ENCODE results near the gene POLN.
"Not testable (repeated sequence)": the region's sequence is repeated elsewhere in the genome, so short reads cannot be mapped to it uniquely, and the experiment has no call there.

POLN gene

GRCh38 chr4:2212831-2213230 lies 29.1 kb downstream of the POLN start:
- no peak for DNase-seq

- not testable (repeated sequence) for DNase-seq
Observed at GRCh38 chr4:2202789-2203188, 39.1 kb downstream of the POLN start.

- DNase-seq, result no peak
Observed at GRCh38 chr4:2194496-2194895, 47.4 kb downstream of the POLN start.

GRCh38 chr4:2193326-2193725 lies 48.6 kb downstream of the POLN start:
- no peak for DNase-seq

- DNase-seq, result no peak
Observed at GRCh38 chr4:2186865-2187172, 55.1 kb downstream of the POLN start.

GRCh38 chr4:2186133-2186864 lies 55.6 kb downstream of the POLN start:
- DNase-seq, result no peak

- DNase-seq, result no peak
Observed at GRCh38 chr4:2183394-2183793, 58.5 kb downstream of the POLN start.

GRCh38 chr4:2182994-2183393 lies 58.9 kb downstream of the POLN start:
- DNase-seq, result no peak

- no peak for DNase-seq
Observed at GRCh38 chr4:2180410-2180809, 61.5 kb downstream of the POLN start.

- no peak for DNase-seq
Observed at GRCh38 chr4:2179717-2180116, 62.2 kb downstream of the POLN start.

GRCh38 chr4:2178986-2179385 lies 62.9 kb downstream of the POLN start:
- no peak for DNase-seq

GRCh38 chr4:2177443-2178093 lies 64.4 kb downstream of the POLN start:
- DNase-seq, result no peak

GRCh38 chr4:2175990-2176698 lies 65.8 kb downstream of the POLN start:
- no peak for DNase-seq

- no peak for DNase-seq
Observed at GRCh38 chr4:2174061-2174460, 67.9 kb downstream of the POLN start.

- DNase-seq, result no peak
Observed at GRCh38 chr4:2172627-2173231, 69.2 kb downstream of the POLN start.

GRCh38 chr4:2172161-2172560 lies 69.8 kb downstream of the POLN start:
- no peak for DNase-seq

GRCh38 chr4:2168469-2169319 lies 73.2 kb downstream of the POLN start:
- no peak for DNase-seq

GRCh38 chr4:2166253-2166652 lies 75.7 kb downstream of the POLN start:
- no peak for DNase-seq

GRCh38 chr4:2165391-2165790 lies 76.5 kb downstream of the POLN start:
- DNase-seq, result no peak

- DNase-seq, result no peak
Observed at GRCh38 chr4:2163311-2163821, 78.6 kb downstream of the POLN start.

- not testable (repeated sequence) for DNase-seq
Observed at GRCh38 chr4:2161092-2161703, 80.7 kb downstream of the POLN start.

- DNase-seq, result no peak
Observed at GRCh38 chr4:2159931-2160330, 82.0 kb downstream of the POLN start.
